GM12891 (cell line): ENCODE data around the gene NT5DC4.

Experiments
- POLR2A ChIP-seq: IDR thresholded peaks from 2 replicates; pipeline ENCODE4 v1.6.1; 2011; ENCODE audit warnings: low read depth, low read length, control low read depth
- POLR2AphosphoS5 ChIP-seq: IDR thresholded peaks from 2 replicates; pipeline ENCODE4 v1.6.1; 2011; ENCODE audit warnings: low read depth, low read length, control low read depth

DNA sequence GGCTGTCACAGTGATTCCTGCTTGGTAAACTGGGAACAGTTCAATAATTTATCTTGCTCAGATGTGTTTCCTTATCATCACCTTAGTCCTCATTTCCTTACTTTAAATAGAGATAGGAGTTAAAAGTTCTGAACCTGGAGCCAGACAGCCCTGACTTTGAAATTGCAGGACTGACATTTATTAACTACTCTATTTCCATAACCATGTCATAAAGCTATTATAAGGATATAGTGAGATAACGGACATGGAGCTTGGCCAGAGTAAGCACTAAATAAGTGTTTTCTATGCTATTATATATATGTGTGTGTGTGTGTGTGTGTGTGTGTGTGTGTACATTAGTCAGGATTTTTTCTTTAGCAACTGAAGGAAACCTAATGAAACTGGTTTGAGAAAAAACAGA lies 13.1 kb downstream of the NT5DC4 start:
- TF ChIP-seq POLR2A (no peak), POLR2AphosphoS5 (no peak)
